Astrocyte (in vitro differentiated cells and primary cell): ENCODE results near the gene BNIP5.

Experiments used
- EZH2 ChIP-seq: IDR thresholded peaks from 2 replicates; pipeline ENCODE4 v1.6.1; 2012; ENCODE audit warnings: mild to moderate bottlenecking, low read length, inconsistent platforms; ENCODE audit not compliant: insufficient read depth
- TF ChIP-seq, protein P1 (sequence below): IDR thresholded peaks from 2 replicates; pipeline ENCODE4 v1.5.1; 2011; ENCODE audit warnings: low read depth, mild to moderate bottlenecking, inconsistent platforms, low read length, moderate library complexity; ENCODE audit not compliant: insufficient read depth

DNA sequence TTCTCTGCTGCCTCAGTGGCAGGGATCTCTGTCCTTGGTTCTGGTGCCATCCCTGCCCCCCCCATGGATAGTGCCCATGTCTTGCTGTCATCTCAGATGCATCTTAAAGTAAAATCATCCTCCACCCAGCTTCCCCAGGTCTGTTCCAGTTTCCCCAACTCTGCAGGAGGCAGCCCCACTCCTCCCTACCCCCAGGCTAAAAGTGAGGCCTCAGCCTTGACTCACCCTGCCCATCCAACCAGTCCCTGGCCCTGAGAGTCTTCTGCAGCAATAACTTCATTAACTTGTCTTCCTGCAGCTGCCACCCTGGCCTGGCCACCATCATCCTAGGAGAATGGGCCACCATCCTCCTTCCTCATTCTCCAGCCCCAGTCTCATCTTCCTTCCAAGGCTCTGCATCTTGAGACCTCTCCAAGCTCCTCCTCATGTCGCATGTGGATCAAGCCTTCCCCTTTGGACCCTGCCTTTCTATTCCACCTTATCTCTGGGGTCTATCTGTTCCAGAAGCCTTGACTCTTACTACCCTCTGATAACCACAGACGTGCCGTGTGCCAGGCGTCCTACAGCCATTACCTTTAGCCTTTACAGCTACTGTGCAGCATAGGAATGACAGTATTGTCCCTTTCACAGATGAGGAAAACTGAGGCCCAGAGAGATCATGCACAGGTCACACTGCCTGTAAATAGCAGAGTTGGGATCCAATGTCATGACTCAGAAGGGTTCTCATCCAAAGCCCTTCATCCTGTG lies 68.8 kb downstream of the BNIP5 start:
- TF ChIP-seq, protein P1, sequence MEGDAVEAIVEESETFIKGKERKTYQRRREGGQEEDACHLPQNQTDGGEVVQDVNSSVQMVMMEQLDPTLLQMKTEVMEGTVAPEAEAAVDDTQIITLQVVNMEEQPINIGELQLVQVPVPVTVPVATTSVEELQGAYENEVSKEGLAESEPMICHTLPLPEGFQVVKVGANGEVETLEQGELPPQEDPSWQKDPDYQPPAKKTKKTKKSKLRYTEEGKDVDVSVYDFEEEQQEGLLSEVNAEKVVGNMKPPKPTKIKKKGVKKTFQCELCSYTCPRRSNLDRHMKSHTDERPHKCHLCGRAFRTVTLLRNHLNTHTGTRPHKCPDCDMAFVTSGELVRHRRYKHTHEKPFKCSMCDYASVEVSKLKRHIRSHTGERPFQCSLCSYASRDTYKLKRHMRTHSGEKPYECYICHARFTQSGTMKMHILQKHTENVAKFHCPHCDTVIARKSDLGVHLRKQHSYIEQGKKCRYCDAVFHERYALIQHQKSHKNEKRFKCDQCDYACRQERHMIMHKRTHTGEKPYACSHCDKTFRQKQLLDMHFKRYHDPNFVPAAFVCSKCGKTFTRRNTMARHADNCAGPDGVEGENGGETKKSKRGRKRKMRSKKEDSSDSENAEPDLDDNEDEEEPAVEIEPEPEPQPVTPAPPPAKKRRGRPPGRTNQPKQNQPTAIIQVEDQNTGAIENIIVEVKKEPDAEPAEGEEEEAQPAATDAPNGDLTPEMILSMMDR, result no peak
- no peak for TF ChIP-seq EZH2
